ENCODE data around the gene LTBP2.
A peak's percentile ranks its signal among the peaks of the same experiment; 100 is the strongest.

Gene LTBP2

GRCh38 chr14:74526854-74527585 is 85.0 kb downstream of the LTBP2 start:
- no peak for DNase-seq (ENCODE audit: low spot score)

GRCh38 chr14:74525361-74525851 is 86.6 kb downstream of the LTBP2 start:
- DNase-seq (ENCODE audit: low spot score), result no peak

- no peak for DNase-seq (ENCODE audit: low spot score)
These were observed 87.3 kb downstream of the LTBP2 start for GRCh38 chr14:74524812-74525135.

- DNase-seq (ENCODE audit: low spot score), result no peak
These were observed 87.8 kb downstream of the LTBP2 start for GRCh38 chr14:74524076-74524811.

- DNase-seq (ENCODE audit: low spot score), result no peak
These were observed 89.3 kb downstream of the LTBP2 start for GRCh38 chr14:74522740-74523139.

- DNase-seq (ENCODE audit: low spot score), result no peak
These were observed 90.3 kb downstream of the LTBP2 start for GRCh38 chr14:74521756-74522155.

- DNase-seq (ENCODE audit: low spot score), result no peak
These were observed 92.5 kb downstream of the LTBP2 start for GRCh38 chr14:74519316-74520074.

- no peak for DNase-seq (ENCODE audit: low spot score)
These were observed 93.8 kb downstream of the LTBP2 start for GRCh38 chr14:74518221-74518620.

- DNase-seq (ENCODE audit: low spot score), result no peak
These were observed 94.3 kb downstream of the LTBP2 start for GRCh38 chr14:74517731-74518130.

- DNase-seq (ENCODE audit: low spot score), result no peak
These were observed 95.4 kb downstream of the LTBP2 start for GRCh38 chr14:74516451-74517160.

GRCh38 chr14:74515891-74516412 is 96.1 kb downstream of the LTBP2 start:
- DNase-seq (ENCODE audit: low spot score), result no peak

GRCh38 chr14:74514471-74514941 is 97.5 kb downstream of the LTBP2 start:
- peak; percentile 39 for DNase-seq (ENCODE audit: low spot score)

- no peak for DNase-seq (ENCODE audit: low spot score)
These were observed 99.8 kb downstream of the LTBP2 start for GRCh38 chr14:74511966-74512830.

GRCh38 chr14:74510959-74511409 is 101.1 kb downstream of the LTBP2 start:
- no peak for DNase-seq (ENCODE audit: low spot score)

- no peak for DNase-seq (ENCODE audit: low spot score)
These were observed 101.7 kb downstream of the LTBP2 start for GRCh38 chr14:74510223-74510931.

- DNase-seq (ENCODE audit: low spot score), result no peak
These were observed 102.3 kb downstream of the LTBP2 start for GRCh38 chr14:74509587-74510222.

- DNase-seq (ENCODE audit: low spot score), result no peak
These were observed 103.1 kb downstream of the LTBP2 start for GRCh38 chr14:74508844-74509428.

GRCh38 chr14:74508292-74508731 is 103.7 kb downstream of the LTBP2 start:
- DNase-seq (ENCODE audit: low spot score), result no peak

GRCh38 chr14:74507840-74508239 is 104.2 kb downstream of the LTBP2 start:
- no peak for DNase-seq (ENCODE audit: low spot score)
